Spleen (tissue), 11 donors: ENCODE results near the gene INA. TPM values are rescaled to one million over a fixed set of nuclear protein-coding genes. Genes with fewer than 3 reads are reported as not detected.
A peak's percentile ranks its signal among the peaks of the same experiment; 100 is the strongest.

Source experiments
- DNase-seq: peaks from one replicate; pipeline ENCODE4 v3.0.0-alpha.2; 2020
- H3K27ac ChIP-seq, 8 donors: fragments of 200-600 bp; sonication (generic) in 7 of 8; 1 replicate in 4 of 8; 2 replicates in 4 of 8; pipeline versions ENCODE4 v1.5.0 to v1.8.0; 2016 to 2021; ENCODE audit warnings: inconsistent platforms in 4 of 8, mild to moderate bottlenecking in 4 of 8, moderate library complexity in 1 of 8
- H3K27me3 ChIP-seq, 7 donors: fragments of 200-600 bp; sonication (generic) in 6 of 7; replicated peaks in 1 of 7; 1 replicate in 4 of 7; 2 replicates in 3 of 7; pipeline versions ENCODE4 v1.5.0 to v1.8.0; 2016 to 2021; ENCODE audit warnings: inconsistent platforms in 3 of 7, mild to moderate bottlenecking in 1 of 7
- H3K36me3 ChIP-seq, 6 donors: fragments of 200-600 bp; sonication (generic) in 5 of 6; 1 replicate in 4 of 6; 2 replicates in 2 of 6; pipeline versions ENCODE4 v1.5.0 to v1.8.0; 2016 to 2021; ENCODE audit warnings: inconsistent platforms in 2 of 6
- H3K4me1 ChIP-seq, 6 donors: fragments of 200-600 bp; sonication (generic) in 5 of 6; 1 replicate in 3 of 6; 2 replicates in 3 of 6; pipeline versions ENCODE4 v1.5.0 to v1.8.0; 2016 to 2021; ENCODE audit warnings: inconsistent platforms in 3 of 6
- H3K4me3 ChIP-seq, 8 donors: fragments of 200-600 bp; sonication (generic) in 7 of 8; 1 replicate in 4 of 8; 2 replicates in 4 of 8; pipeline versions ENCODE4 v1.5.0 to v1.8.0; 2016 to 2021; ENCODE audit warnings: inconsistent platforms in 4 of 8, mild to moderate bottlenecking in 4 of 8, moderate library complexity in 2 of 8
- H3K9me3 ChIP-seq, 8 donors: fragments of 200-600 bp; sonication (generic) in 7 of 8; 1 replicate in 4 of 8; 2 replicates in 4 of 8; pipeline versions ENCODE4 v1.5.0 to v1.8.0; 2016 to 2021; ENCODE audit warnings: inconsistent platforms in 4 of 8
- POLR2A ChIP-seq, 3 donors: fragments of 450-650 bp; IDR thresholded peaks; one replicate each; pipeline ENCODE4 v1.5.1; 2017; ENCODE audit warnings: antibody characterized with exemption in 3 of 3, mild to moderate bottlenecking in 1 of 3
- POLR2AphosphoS5 ChIP-seq, 3 donors: sonication (generic); formaldehyde crosslinking; IDR thresholded peaks; one replicate each; pipeline ENCODE4 v1.5.1; 2017; ENCODE audit warnings: antibody characterized with exemption in 3 of 3
- WGBS, 5 donors: extraction: QIAGEN DNeasy Blood & Tissue Kit in 3 of 5; methylation state at CpG; one replicate each; pipeline versions ENCODE4 v1.1.5 to v1.1.7; 2013 to 2018; 5-methylcytosine and 5-hydroxymethylcytosine counted together
- intact Hi-C: fragments of 100-400 bp; cut with DNase I; formaldehyde crosslinking; loops from one replicate; pipeline ENCODE4 v1.15.0; 2023; ENCODE audit warnings: low total_unique reads
- polyA plus RNA-seq, 3 donors: library from polyadenylated mRNA; stranded (reverse); fragments of 200-250 nt; gene quantifications; one replicate each; pipeline ENCODE4 v1.2.1, GENCODE V29; 2013
- total RNA-seq, 7 donors: library from RNA; depleted of rRNA in 3 of 7; stranded (reverse); fragments of >200 nt in 3 of 7; fragmentation: NEBNext Ultra II Directional in 4 of 7; extraction: Animal tissue kit (Norgen Biotek cat#: 25700) in 4 of 7; gene quantifications; one replicate each; pipeline versions ENCODE4 v1.1.0 to v1.2.1, GENCODE V29; 2016 to 2021
- TF ChIP-seq, protein P1 (sequence below), 11 experiments: fragments of 200-600 bp in 7 of 11; fragments of 450-650 bp in 4 of 11; sonication (generic) in 4 of 11; IDR thresholded peaks in 8 of 11; conservative IDR thresholded peaks in 3 of 11; 1 replicate in 7 of 11; 2 replicates in 4 of 11; pipeline versions ENCODE4 v1.4.0 to v1.8.0; 2016 to 2021; ENCODE audit warnings: antibody characterized with exemption in 11 of 11, inconsistent platforms in 4 of 11, mild to moderate bottlenecking in 1 of 11
- donor health status: healthy with polysubstance abuse.
- donor health status: DM: no; HTN: no; CAD: no; lungs with moderate emphysema.
- donor health status: DM: no; HTN: no; CAD: no.
- donor health status: Bipolar disorder and iron deficiency.
- donor health status: healthy.
- donor health status: DM: no; HTN: no; CAD: no.
- donor health status: DM: yes; HTN: yes; CAD: no.

INA gene
- total and polyA plus RNA-seq, 10 donors: 0.02 to 0.09 (median 0.03) TPM; not detected in 7

DNA sequence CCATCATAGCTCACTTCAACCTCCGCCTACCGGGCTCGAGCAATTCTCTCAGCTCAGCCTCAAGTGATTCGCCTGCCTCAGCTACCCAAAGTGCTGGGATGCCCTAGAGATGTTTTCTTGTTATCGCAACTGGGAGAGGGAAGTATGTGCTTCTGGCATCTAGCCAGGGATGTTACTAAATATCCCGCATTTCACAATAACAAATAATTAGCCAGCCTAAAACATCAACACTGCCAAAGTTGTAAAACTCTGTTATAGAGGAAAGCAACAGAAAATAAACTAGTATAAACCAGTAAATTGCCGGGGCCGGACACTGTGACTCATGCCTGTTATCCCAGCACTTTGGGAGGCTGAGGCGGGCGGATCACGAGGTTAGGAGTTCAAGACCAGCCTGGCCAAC is 7.2 kb downstream of the INA start:
- no peak overlapping the region for H3K4me3 ChIP-seq
- intact Hi-C loops: no loop called here
- peaks cover 0 to 6% (median 0%) of the 10 kb centered on the region in 6 donors for H3K4me1 ChIP-seq
- no peak for DNase-seq
- H3K27me3 ChIP-seq: peaks cover 0 to 95% (median 17%) of the 10 kb centered on the region in 7 donors
- peak overlapping the region in 1 of 8 donors; percentile 9 for H3K27ac ChIP-seq
- no peaks in the 10 kb centered on the region for H3K36me3 ChIP-seq
- WGBS, 5 donors: 40 to 81% (median 66%) methylated on average over 11 of the region's 11 CpGs
- no peaks in the 10 kb centered on the region for H3K9me3 ChIP-seq
- TF ChIP-seq, protein P1, sequence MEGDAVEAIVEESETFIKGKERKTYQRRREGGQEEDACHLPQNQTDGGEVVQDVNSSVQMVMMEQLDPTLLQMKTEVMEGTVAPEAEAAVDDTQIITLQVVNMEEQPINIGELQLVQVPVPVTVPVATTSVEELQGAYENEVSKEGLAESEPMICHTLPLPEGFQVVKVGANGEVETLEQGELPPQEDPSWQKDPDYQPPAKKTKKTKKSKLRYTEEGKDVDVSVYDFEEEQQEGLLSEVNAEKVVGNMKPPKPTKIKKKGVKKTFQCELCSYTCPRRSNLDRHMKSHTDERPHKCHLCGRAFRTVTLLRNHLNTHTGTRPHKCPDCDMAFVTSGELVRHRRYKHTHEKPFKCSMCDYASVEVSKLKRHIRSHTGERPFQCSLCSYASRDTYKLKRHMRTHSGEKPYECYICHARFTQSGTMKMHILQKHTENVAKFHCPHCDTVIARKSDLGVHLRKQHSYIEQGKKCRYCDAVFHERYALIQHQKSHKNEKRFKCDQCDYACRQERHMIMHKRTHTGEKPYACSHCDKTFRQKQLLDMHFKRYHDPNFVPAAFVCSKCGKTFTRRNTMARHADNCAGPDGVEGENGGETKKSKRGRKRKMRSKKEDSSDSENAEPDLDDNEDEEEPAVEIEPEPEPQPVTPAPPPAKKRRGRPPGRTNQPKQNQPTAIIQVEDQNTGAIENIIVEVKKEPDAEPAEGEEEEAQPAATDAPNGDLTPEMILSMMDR (IDR thresholded peaks at IDR 0.05 in 8 of 11, conservative IDR thresholded peaks at IDR 0.05 in 3 of 11): no peak
- peak in 1 of 3 donors; percentile 8 for TF ChIP-seq POLR2AphosphoS5 (IDR thresholded peaks at IDR 0.05)

DNA sequence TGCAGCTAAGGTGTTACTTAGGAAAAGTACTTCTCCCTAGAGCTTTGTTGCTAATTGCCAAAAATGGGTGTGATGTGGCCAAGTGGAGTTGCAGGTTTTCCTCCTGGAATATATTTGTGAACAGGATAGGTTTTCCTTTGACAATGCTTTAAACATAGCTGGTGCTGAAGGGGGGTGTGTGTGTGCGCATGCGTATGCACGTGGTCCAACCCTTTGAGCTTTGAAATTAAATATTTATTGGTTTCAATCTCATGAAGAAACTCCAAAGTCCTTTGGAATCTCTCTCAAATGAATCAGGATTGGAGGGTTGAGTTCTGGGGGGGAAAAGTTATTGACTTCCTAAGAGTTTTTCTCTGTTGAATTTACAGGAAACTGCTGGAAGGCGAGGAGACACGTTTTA is 11.1 kb downstream of the INA start:
- TF ChIP-seq POLR2AphosphoS5 (IDR thresholded peaks at IDR 0.05) (no peak), POLR2A (IDR thresholded peaks at IDR 0.05) (no peak)
- TF ChIP-seq, protein P1 (IDR thresholded peaks at IDR 0.05 in 8 of 11, conservative IDR thresholded peaks at IDR 0.05 in 3 of 11): no peak
- H3K9me3 ChIP-seq: no peaks in the 10 kb centered on the region
- peaks cover 0 to 80% (median 5%) of the 10 kb centered on the region in 7 donors for H3K27me3 ChIP-seq
- H3K36me3 ChIP-seq: no peaks in the 10 kb centered on the region
- intact Hi-C loops: no loop called here
- WGBS, 5 donors: 71 to 88% (median 80%) methylated on average over 5 of the region's 5 CpGs
- no peak overlapping the region for H3K4me3 ChIP-seq
- no peak for DNase-seq
- H3K4me1 ChIP-seq: peaks cover 0 to 3% (median 0%) of the 10 kb centered on the region in 6 donors
- H3K27ac ChIP-seq: no peak overlapping the region

DNA sequence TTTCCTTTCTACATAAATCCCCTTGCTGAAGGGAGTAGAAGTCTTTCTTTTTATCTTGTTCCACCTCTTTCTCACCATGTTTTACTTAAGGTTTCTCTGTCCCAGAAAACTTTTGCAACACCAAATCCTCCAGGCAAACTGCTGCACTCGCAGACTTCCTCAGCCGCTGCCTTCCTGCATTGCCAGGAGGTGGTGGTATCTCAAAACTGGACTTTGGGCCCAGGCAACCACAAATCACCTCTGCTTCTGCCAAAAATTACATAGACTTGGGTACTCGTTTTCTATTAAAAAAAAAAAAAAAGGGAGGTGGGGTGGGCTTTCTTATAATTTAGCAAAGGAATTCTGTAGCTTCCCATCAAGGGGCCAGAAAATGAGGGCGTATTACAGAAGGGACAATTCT is 14.7 kb downstream of the INA start:
- intact Hi-C loops: no loop called here
- TF ChIP-seq POLR2AphosphoS5 (IDR thresholded peaks at IDR 0.05) (no peak), POLR2A (IDR thresholded peaks at IDR 0.05) (no peak)
- TF ChIP-seq, protein P1 (IDR thresholded peaks at IDR 0.05 in 8 of 11, conservative IDR thresholded peaks at IDR 0.05 in 3 of 11): no peak

DNA sequence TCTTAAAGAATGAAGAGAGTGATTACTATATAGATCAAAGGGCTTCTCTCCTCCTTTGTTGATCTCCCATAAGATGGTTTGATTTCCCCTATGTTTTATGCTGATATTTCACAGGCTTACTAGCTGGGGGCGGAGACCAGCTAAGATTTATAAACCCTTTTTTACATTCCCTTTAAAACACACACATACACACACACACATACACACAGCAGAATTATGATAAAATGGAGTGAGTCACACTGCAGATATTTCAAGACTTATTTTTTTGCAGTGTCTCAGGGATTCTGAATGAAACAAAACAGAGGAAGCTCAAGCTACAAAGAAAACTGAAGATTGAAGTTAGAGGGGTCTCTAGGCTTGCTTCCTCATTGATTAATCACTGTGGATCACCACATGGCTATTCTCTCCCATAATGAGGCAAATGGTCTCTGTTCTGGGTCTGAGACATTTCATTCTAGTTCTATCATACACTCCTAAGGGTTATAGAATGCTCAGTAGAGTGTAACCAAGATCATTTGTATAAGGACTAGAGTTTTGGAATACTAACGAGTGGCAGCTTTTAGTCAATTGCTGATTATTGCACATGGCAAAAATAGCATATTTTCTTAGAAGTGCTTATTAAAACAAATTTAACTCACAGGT is 18.6 kb downstream of the INA start:
- H3K4me1 ChIP-seq: no peaks in the 10 kb centered on the region
- no peak overlapping the region for H3K4me3 ChIP-seq
- 75 to 85% (median 80%) methylated on average over 2 of the region's 2 CpGs for WGBS, 5 donors
- H3K27ac ChIP-seq: no peak overlapping the region
- TF ChIP-seq, protein P1 (IDR thresholded peaks at IDR 0.05 in 8 of 11, conservative IDR thresholded peaks at IDR 0.05 in 3 of 11): no peak
- no peak for TF ChIP-seq POLR2AphosphoS5 (IDR thresholded peaks at IDR 0.05)
- TF ChIP-seq POLR2A (IDR thresholded peaks at IDR 0.05): no peak
- intact Hi-C loops: no loop called here
- peaks cover 0 to 21% (median 0%) of the 10 kb centered on the region in 7 donors for H3K27me3 ChIP-seq
- no peaks in the 10 kb centered on the region for H3K9me3 ChIP-seq
- H3K36me3 ChIP-seq: peaks cover 0 to 5% (median 0%) of the 10 kb centered on the region in 6 donors
- no peak for DNase-seq

More for the DNA sequence above, 14.7 kb downstream of the INA start:
- Histone ChIP-seq H3K4me1 (no peaks in the 10 kb centered on the region), H3K4me3 (no peak overlapping the region), H3K36me3 (no peaks in the 10 kb centered on the region), H3K27me3 (peaks cover 0 to 52% (median 0%) of the 10 kb centered on the region in 7 donors), H3K27ac (no peak overlapping the region), H3K9me3 (no peaks in the 10 kb centered on the region)
- WGBS, 5 donors: 74 to 90% (median 79%) methylated on average over 4 of the region's 4 CpGs
- DNase-seq: no peak
